GM21737 (cell line): Measurements from ENCODE around the gene PTPRK.
A peak's percentile ranks its signal among the peaks of the same experiment; 100 is the strongest.

Experiments used
- ATAC-seq: cut with Tn5 transposase; IDR thresholded peaks from one replicate; pipeline ENCODE4 v1.9.1; 2021; ENCODE audit warnings: mild to moderate bottlenecking, moderate library complexity; ENCODE audit not compliant: unreplicated experiment

PTPRK gene

GRCh38 chr6:128305228-128305627 is 215.2 kb downstream of the PTPRK start:
- no peak for ATAC-seq

GRCh38 chr6:128303870-128304269 is 216.5 kb downstream of the PTPRK start:
- ATAC-seq: no peak

- ATAC-seq: no peak
Measured at GRCh38 chr6:128302942-128303341, 217.5 kb downstream of the PTPRK start.

- no peak for ATAC-seq
Measured at GRCh38 chr6:128295670-128296069, 224.7 kb downstream of the PTPRK start.

GRCh38 chr6:128290221-128290620 is 230.2 kb downstream of the PTPRK start:
- ATAC-seq: no peak

- ATAC-seq: no peak
Measured at GRCh38 chr6:128284128-128284527, 236.3 kb downstream of the PTPRK start.

GRCh38 chr6:128282961-128283360 is 237.4 kb downstream of the PTPRK start:
- no peak for ATAC-seq

GRCh38 chr6:128280960-128281359 is 239.4 kb downstream of the PTPRK start:
- ATAC-seq: no peak

- no peak for ATAC-seq
Measured at GRCh38 chr6:128280066-128280465, 240.3 kb downstream of the PTPRK start.

- ATAC-seq: no peak
Measured at GRCh38 chr6:128278836-128279235, 241.6 kb downstream of the PTPRK start.

GRCh38 chr6:128277379-128277778 is 243.0 kb downstream of the PTPRK start:
- ATAC-seq: no peak

GRCh38 chr6:128276311-128276710 is 244.1 kb downstream of the PTPRK start:
- ATAC-seq: no peak

GRCh38 chr6:128275681-128276080 is 244.7 kb downstream of the PTPRK start:
- ATAC-seq: no peak

- no peak for ATAC-seq
Measured at GRCh38 chr6:128275030-128275429, 245.4 kb downstream of the PTPRK start.

- ATAC-seq: no peak
Measured at GRCh38 chr6:128271527-128271926, 248.9 kb downstream of the PTPRK start.

GRCh38 chr6:128271011-128271410 is 249.4 kb downstream of the PTPRK start:
- no peak for ATAC-seq

GRCh38 chr6:128266946-128267345 is 253.5 kb downstream of the PTPRK start:
- ATAC-seq: no peak

- no peak for ATAC-seq
Measured at GRCh38 chr6:128265706-128266105, 254.7 kb downstream of the PTPRK start.

GRCh38 chr6:128259730-128260685 is 260.4 kb downstream of the PTPRK start:
- ATAC-seq: peak; percentile 40

- ATAC-seq: peak; percentile 90
Measured at GRCh38 chr6:128259029-128259724, 261.2 kb downstream of the PTPRK start.

- no peak for ATAC-seq
Measured at GRCh38 chr6:128256095-128256494, 264.3 kb downstream of the PTPRK start.
